NCI-H460 (cell line): Measurements from ENCODE around the gene ESR1. TPM values are rescaled to one million over a fixed set of nuclear protein-coding genes. Genes with fewer than 3 reads are reported as not detected.
"Not testable (repeated sequence)": the region's sequence is repeated elsewhere in the genome, so short reads cannot be mapped to it uniquely, and the experiment has no call there.

Source experiments
- DNase-seq: peaks from one replicate; pipeline ENCODE4 v3.0.0-alpha.2; 2016; ENCODE audit warnings: low read depth; ENCODE audit errors: extremely low read depth
- total RNA-seq: library from RNA; depleted of rRNA; stranded (reverse); fragments of >200 nt; shearing (Covaris generic); gene quantifications from 2 replicates; pipeline ENCODE4 v1.2.3, GENCODE V29; 2014

ESR1 gene
- total RNA-seq, 1 experiment from 2014 or later: 0.35 TPM

DNA sequence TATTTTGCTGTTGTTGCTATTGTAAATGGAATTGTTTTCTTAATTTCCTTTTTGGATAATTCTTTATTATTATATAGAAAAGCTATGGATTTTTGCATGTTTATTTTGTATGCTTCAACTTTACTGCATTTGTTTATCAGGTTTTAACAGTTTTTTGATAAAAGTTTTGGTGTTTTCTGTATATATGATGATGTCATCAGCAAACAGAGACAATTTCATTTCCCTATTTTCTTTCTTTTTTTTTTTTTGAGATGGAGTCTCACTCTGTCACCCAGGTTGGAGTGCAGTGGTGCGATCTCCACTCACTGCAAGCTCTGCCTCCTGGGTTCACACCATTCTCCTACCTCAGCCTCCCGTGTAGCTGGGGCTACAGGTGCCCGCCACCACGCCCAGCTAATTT is 156.9 kb downstream of the ESR1 start:
- not testable (repeated sequence) for DNase-seq

GRCh38 chr6:151974061-151974617 is 166.7 kb downstream of the ESR1 start:
- DNase-seq: no peak

GRCh38 chr6:151975795-151976194 is 168.3 kb downstream of the ESR1 start:
- DNase-seq: no peak

- peak; percentile 6 for DNase-seq
These were observed 180.7 kb downstream of the ESR1 start for GRCh38 chr6:151988199-151988598.

DNA sequence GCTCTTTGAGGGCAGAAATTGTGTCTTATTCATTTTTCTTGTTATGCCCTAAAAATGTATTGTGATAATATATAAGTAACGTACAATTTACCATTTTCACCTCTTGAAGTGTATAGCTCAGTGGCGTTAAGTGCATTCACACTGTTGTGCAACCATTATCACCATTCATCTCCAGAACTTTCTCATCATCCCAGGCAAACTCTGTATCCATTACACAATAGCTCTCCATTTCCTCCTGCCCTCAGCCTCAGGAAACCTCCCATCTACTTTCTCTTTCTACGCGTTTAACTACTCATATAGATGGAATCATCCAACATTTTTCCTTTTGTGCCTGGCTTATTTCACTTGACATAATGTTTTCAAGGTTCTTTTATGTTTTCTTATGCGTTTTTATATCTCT is 184.6 kb downstream of the ESR1 start:
- no peak for DNase-seq

- no peak for DNase-seq
These were observed 185.9 kb downstream of the ESR1 start for GRCh38 chr6:151993364-151993763.

DNA sequence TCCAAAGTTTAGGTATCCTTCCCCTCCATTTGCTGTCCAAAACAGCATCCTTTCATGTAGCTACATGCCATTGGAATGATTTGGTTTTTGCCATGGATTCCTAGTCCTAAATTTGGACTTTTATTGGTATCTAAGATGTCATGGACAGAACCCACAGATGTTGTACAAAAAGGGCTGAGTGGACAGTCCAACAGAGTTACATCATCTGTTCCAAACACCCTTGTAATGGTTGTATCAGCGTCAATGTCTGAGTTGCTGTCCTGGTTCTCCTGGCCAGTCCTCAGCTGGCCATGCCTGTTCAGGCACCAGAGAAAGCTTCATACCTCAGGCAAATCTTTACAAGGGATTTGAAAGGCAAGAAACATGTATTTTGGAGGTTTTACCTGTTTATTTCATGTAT is 191.3 kb downstream of the ESR1 start:
- DNase-seq: no peak

- no peak for DNase-seq
These were observed 191.7 kb downstream of the ESR1 start for GRCh38 chr6:151999194-151999593.

GRCh38 chr6:152001408-152001807 is 193.9 kb downstream of the ESR1 start:
- DNase-seq: no peak

GRCh38 chr6:152002306-152002705 is 194.8 kb downstream of the ESR1 start:
- DNase-seq: no peak

GRCh38 chr6:152004036-152004566 is 196.6 kb downstream of the ESR1 start:
- DNase-seq: no peak

GRCh38 chr6:152004896-152005295 is 197.4 kb downstream of the ESR1 start:
- DNase-seq: no peak

DNA sequence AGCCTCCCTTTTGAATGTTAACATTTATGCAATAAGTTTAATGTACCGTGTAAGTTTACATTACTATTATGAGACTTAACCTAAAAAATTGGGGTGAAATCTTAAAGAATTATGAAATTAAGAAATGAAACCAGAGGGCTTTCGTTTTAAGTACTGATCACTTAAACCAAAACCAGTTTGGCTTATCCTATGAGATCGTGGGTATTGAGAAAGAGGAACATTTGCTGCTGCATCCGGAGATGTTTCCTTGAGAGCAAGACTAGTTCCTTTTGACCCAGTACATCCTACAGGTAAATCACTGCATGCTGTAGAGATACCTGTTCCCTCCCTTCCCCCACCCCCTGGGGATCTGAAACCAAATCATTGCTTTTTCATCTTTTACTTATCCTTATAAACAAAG is 201.3 kb downstream of the ESR1 start:
- no peak for DNase-seq

DNA sequence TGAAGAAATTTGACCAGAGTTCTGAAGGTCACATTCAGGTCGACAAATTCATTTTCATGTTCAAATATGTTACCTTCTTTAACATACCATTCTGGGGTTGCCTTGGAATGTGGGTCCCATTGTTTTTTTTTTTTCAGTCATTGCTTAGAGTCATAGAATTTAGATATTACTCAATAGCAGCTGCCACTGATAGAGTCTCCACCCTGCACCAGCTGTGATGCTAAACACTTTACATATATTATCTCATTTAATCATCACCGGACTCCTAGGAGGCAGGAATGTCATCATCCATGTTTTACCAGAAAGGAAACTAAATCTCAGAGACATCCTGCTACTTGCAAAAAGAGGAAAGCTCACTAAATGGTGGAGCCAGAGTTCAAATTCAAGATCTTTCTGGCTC is 204.7 kb downstream of the ESR1 start:
- no peak for DNase-seq

DNA sequence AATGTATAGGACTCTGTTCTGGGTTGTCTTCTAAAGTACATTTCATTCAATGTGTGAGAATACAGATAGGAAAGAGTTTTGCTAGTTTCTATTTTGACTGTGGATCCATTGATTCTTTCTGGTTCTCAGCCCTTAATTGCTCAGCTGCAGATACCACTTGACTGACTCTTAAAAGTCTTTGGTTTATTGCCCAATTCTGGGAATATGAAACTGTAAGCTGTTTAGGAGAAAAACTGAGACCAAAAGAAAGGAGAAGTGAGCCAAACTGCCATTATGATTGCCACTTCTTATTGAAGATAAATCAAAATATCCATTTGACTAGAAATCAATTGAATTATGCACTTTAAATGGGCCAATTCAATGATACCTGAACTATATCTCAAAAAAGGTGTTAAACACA is 211.4 kb downstream of the ESR1 start:
- DNase-seq: no peak

DNA sequence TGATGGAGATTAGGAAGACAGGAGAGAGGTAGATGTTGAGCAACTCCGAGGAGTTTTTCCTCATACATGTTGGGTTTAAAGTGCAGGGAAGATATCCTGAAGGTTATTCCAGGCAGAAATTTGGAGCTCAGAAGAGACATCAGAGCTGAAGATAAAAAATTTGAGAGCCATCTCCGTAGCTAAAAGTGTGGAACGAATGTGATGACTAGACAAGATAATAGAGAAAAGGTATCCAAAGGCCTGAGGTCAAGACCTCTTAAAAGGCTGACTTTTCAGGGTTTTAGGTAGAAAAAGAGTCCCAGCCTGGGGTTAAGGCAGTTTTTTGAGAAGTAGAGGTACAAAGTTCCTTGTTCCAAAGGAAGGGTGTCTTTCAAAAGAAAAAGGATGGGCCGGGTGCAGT is 214.8 kb downstream of the ESR1 start:
- DNase-seq: no peak

DNA sequence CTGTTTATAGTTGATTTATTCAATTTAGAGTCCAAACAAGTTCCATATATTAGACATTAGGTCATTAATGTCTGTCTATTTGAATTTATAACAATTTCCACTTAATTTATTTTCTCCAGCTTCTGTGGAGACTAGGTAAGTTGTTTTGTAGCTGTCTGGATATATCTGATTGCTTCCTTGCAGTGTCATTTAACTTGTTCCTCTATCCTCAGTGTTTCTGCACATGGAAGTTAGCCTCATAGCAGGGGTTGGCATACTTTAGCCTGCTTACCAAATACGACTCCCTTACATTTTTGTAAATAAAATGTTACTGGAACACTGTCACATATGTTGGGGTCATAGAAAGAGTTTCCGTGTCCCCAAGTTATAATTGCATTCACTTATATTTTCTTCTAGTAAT is 216.1 kb downstream of the ESR1 start:
- no peak for DNase-seq

DNA sequence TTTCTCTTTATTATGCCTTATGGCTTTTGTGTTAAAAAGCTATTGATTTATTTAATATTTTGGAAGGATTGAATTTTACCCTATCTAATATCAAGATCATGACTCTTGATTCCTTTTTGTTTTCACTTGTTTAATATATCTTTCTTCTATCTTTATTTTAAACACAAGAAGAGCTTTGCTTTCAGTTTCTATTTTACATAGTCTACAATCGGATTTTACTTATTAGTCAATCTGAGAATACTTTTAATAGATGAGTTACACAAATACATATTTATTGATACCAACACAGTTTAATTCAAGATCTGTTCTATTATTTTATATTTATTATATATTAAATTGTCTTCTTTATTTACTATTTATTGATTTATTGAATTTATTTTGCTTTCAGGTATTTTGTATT is 218.8 kb downstream of the ESR1 start:
- no peak for DNase-seq

DNA sequence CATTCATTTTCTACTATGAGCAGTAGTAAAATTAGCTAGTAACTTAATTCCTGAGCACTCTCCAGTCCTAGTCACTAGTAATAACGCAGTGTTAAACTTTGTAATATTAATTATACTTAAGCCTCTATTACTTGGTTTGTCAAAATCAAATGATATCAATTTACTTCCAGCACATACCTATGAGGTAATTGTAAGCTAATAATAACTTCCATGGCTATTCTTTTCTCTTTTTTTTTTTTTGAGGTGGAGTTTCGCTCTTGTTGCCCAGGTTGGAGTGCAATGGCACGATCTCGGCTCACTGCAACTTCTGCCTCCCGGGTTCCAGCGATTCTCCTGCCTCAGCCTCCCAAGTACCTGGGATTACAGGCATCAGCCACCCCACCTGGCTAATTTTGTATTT is 219.3 kb downstream of the ESR1 start:
- DNase-seq: not testable (repeated sequence)

GRCh38 chr6:152033765-152034164 is 226.3 kb downstream of the ESR1 start:
- DNase-seq: not testable (repeated sequence)

- DNase-seq: no peak
These were observed 227.1 kb downstream of the ESR1 start for GRCh38 chr6:152034631-152035030.

DNA sequence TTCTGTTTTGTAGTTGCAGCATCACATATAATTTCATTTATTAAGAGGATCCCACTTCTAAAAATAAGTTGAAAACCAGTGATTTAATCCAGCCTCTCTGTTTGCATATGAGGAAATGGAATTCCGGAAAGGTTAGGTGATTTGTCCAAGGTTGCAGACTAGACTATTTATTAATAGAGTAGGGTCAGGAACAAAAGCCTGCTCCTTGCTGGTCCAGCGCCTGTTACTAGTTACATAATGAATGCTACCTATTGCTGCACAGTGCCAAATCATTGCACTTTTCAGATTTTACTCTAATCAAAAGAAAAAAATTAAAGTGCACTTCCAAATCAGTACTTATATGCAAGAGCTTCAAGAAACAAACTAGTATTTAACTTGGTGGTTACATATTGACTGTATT is 238.6 kb downstream of the ESR1 start:
- no peak for DNase-seq

- DNase-seq: no peak
These were observed 241.4 kb downstream of the ESR1 start for GRCh38 chr6:152048921-152049320.
